HFFc6 (cell line): ENCODE results near the gene RGS7. TPM values are rescaled to one million over a fixed set of nuclear protein-coding genes. Genes with fewer than 3 reads are reported as not detected.

Experiments used
- DNase-seq: peaks from one replicate; pipeline ENCODE4 v3.0.0-alpha.2; 2018
- H3K27ac Mint-ChIP-seq: 2 replicates; pipeline ENCODE4 v1.8.0; 2020; ENCODE audit warnings: mild to moderate bottlenecking, mixed read lengths
- H3K27me3 Mint-ChIP-seq: 2 replicates; pipeline ENCODE4 v1.8.0; 2021; ENCODE audit warnings: mild to moderate bottlenecking, moderate library complexity, mixed read lengths; ENCODE audit not compliant: insufficient read depth
- H3K36me3 Mint-ChIP-seq: 2 replicates; pipeline ENCODE4 v1.8.0; 2021; ENCODE audit warnings: low read depth, mixed read lengths
- H3K4me1 Mint-ChIP-seq: 2 replicates; pipeline ENCODE4 v1.8.0; 2020; ENCODE audit warnings: low read depth, mixed read lengths
- H3K4me3 Mint-ChIP-seq: 2 replicates; pipeline ENCODE4 v1.8.0; 2020; ENCODE audit warnings: mild to moderate bottlenecking, moderate library complexity, mixed read lengths
- H3K9me3 Mint-ChIP-seq: 2 replicates; pipeline ENCODE4 v1.8.0; 2020; ENCODE audit warnings: mild to moderate bottlenecking, mixed read lengths
- total RNA-seq, 6 experiments: library from RNA; stranded (reverse); fragmentation: NEBNext Ultra II Directional; extraction: Animal tissue kit (Norgen Biotek cat#: 25700); gene quantifications; 2 replicates in 1 of 6; 3 replicates in 5 of 6; pipeline ENCODE4 v1.2.3, GENCODE V29; 2021
- TF ChIP-seq, protein P1 (sequence below): fragments of 200-600 bp; sonication (generic); IDR thresholded peaks from 2 replicates; pipeline ENCODE4 v1.5.0; 2021; ENCODE audit warnings: antibody characterized with exemption, mild to moderate bottlenecking

Gene RGS7
- total RNA-seq, 6 experiments from 2014 or later: 1.5 to 2.4 (median 2.1) TPM

DNA sequence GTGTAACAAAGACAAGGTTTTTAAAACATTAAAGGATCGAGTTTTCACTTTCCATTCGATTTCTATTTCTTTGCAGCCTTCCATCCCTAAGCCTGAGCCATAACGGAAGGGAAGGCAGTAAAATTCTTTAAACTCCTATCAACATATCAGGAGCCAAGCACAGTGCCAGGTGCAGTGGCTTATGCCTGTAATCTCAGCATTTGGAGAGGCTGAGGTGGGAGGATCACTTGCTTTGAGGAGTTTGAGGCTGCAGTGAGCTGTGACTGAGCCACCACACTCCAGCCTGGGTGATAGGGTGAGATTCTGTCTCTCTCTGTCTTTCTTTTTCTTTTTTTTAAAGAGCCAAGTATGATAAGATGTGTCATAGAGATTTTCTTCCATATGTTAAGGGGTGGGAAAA lies 527.5 kb downstream of the RGS7 start:
- TF ChIP-seq, protein P1, sequence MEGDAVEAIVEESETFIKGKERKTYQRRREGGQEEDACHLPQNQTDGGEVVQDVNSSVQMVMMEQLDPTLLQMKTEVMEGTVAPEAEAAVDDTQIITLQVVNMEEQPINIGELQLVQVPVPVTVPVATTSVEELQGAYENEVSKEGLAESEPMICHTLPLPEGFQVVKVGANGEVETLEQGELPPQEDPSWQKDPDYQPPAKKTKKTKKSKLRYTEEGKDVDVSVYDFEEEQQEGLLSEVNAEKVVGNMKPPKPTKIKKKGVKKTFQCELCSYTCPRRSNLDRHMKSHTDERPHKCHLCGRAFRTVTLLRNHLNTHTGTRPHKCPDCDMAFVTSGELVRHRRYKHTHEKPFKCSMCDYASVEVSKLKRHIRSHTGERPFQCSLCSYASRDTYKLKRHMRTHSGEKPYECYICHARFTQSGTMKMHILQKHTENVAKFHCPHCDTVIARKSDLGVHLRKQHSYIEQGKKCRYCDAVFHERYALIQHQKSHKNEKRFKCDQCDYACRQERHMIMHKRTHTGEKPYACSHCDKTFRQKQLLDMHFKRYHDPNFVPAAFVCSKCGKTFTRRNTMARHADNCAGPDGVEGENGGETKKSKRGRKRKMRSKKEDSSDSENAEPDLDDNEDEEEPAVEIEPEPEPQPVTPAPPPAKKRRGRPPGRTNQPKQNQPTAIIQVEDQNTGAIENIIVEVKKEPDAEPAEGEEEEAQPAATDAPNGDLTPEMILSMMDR: no peak
- no peaks in the 10 kb centered on the region for H3K9me3 Mint-ChIP-seq
- H3K27ac Mint-ChIP-seq: peak overlapping the region; percentile 47

DNA sequence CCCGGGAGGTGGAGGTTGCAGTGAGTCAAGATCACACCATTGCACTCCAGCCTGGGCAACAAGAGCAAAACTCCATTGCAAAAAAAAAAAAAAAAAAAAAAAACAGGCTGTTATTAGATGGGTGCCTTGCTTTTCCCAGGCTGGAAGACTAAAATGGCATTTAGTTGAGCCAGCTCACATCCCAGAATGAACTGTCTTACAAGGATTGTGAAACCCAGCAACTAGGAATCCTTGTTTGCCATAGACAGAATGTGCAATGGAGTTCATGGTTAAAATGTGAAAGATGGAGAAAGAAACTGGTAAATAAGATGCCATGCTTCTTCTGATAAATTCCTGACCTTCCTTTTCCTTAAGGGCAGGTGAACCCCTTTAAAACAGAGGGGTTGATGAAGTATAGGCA lies 529.2 kb downstream of the RGS7 start:
- H3K4me3 Mint-ChIP-seq: no peak overlapping the region
- TF ChIP-seq, protein P1: no peak
- H3K27ac Mint-ChIP-seq: no peak overlapping the region
- H3K4me1 Mint-ChIP-seq: peaks cover 51% of the 10 kb centered on the region
- no peaks in the 10 kb centered on the region for H3K27me3 Mint-ChIP-seq
- no peaks in the 10 kb centered on the region for H3K36me3 Mint-ChIP-seq
- no peaks in the 10 kb centered on the region for H3K9me3 Mint-ChIP-seq
- DNase-seq: no peak

More for the DNA sequence above, 527.5 kb downstream of the RGS7 start:
- Mint-ChIP-seq H3K4me3 (no peak overlapping the region), H3K27me3 (no peaks in the 10 kb centered on the region), H3K4me1 (peaks cover 51% of the 10 kb centered on the region), H3K36me3 (no peaks in the 10 kb centered on the region)
- DNase-seq: no peak

DNA sequence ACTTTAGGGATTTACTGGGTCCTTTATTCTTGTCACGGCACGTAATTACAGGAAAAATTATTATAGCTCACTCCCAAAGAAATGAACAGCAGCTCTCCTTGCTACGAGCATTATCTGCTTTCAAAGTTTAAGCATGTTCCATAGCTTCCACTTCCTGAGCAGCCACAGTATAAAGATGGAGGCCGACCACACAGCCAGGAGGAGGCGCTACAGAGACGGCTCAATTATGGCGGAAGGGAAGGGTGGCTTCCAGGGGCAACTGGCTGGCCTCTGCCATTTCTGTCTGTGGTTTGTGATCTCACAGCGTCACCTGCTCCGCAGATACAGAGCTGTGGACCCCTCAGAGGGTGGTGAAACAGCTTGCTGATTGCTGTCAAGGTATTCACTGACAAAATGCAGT lies 532.8 kb downstream of the RGS7 start:
- no peak for DNase-seq
- Mint-ChIP-seq H3K27ac (no peak overlapping the region), H3K27me3 (no peaks in the 10 kb centered on the region), H3K36me3 (peaks cover 5% of the 10 kb centered on the region; the same call in 1 of the 2 replicates), H3K4me3 (no peak overlapping the region), H3K4me1 (peaks cover 24% of the 10 kb centered on the region), H3K9me3 (no peaks in the 10 kb centered on the region; the same call in 1 of the 2 replicates)
- TF ChIP-seq, protein P1: 0 out of 2 replicates have a peak, but pooled peaks have one; percentile 25

DNA sequence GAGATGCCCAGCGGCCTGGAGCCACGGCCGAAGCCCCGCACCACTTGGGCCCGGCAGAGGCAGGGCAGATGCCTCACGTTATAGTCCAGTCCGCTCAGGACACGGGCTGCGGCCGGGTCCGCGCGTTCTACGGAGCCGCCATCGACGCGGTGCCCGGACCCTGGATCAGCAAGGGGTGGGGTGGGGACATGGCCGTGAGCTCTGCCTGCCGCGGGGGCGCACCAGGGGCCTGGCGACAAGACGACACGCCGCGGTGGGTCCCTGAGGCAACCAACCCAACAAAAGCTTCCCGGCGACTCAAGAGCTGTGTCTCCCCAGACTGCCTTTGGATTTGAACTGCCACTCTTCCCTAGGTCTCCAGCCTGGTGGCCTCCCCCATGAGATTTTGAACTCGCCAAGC lies 533.6 kb downstream of the RGS7 start:
- no peak overlapping the region for H3K27ac Mint-ChIP-seq
- H3K4me3 Mint-ChIP-seq: no peak overlapping the region
- peaks cover 19% of the 10 kb centered on the region; the same call in 1 of the 2 replicates for H3K4me1 Mint-ChIP-seq
- DNase-seq: no peak
- peaks cover 5% of the 10 kb centered on the region; the same call in 1 of the 2 replicates for H3K36me3 Mint-ChIP-seq
- no peaks in the 10 kb centered on the region for H3K27me3 Mint-ChIP-seq
- TF ChIP-seq, protein P1: no peak
- H3K9me3 Mint-ChIP-seq: no peaks in the 10 kb centered on the region; the same call in 1 of the 2 replicates

DNA sequence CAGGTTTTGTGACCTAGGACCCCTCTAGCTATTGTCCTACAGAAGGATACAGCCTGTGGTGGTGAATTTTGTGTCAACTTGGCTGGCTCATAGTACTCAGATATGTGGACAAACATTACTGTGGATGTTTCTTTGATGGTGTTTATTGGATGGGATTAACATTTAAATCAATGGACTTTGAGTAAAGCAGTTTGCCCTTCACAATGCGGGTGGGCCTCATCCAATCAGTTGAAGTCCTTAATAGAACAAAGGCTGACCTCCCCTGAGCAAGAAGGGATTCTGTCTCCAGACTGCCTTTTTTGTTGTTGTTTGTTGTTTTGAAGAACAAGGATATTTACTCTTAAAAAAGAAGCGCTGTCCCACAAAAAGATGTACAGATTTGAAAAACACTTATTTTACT lies 535.1 kb downstream of the RGS7 start:
- H3K36me3 Mint-ChIP-seq: peaks cover 5% of the 10 kb centered on the region; the same call in 1 of the 2 replicates
- H3K4me3 Mint-ChIP-seq: no peak overlapping the region
- no peaks in the 10 kb centered on the region; the same call in 1 of the 2 replicates for H3K9me3 Mint-ChIP-seq
- DNase-seq: no peak
- no peak overlapping the region for H3K27ac Mint-ChIP-seq
- H3K4me1 Mint-ChIP-seq: peaks cover 19% of the 10 kb centered on the region
- H3K27me3 Mint-ChIP-seq: no peaks in the 10 kb centered on the region
- TF ChIP-seq, protein P1: no peak

DNA sequence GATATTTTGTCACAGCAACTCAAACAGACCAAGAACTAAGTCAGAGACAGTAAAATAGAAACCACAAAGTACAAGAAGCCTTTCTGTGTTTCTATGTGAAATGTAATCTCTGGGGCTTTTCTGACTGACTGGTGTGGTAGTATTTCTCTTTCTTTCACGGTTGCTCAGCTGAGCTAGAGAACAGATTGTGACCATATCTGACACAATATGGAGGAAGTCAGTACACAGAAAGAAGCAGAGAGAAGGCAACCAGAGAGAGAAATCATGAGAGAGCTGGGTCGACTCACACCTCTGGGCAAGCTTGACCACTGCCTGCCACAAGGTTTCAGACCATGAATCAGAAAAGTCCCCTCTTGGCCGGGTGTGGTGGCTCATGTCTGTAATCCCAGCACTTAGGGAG lies 536.2 kb downstream of the RGS7 start:
- DNase-seq: no peak
- Mint-ChIP-seq H3K36me3 (peaks cover 5% of the 10 kb centered on the region; the same call in 1 of the 2 replicates), H3K9me3 (no peaks in the 10 kb centered on the region; the same call in 1 of the 2 replicates), H3K4me1 (peaks cover 24% of the 10 kb centered on the region), H3K4me3 (no peak overlapping the region), H3K27ac (no peak overlapping the region; the same call in 1 of the 2 replicates), H3K27me3 (no peaks in the 10 kb centered on the region)
- TF ChIP-seq, protein P1: no peak
